ENCODE results near the gene CHD2.

CHD2 gene

DNA sequence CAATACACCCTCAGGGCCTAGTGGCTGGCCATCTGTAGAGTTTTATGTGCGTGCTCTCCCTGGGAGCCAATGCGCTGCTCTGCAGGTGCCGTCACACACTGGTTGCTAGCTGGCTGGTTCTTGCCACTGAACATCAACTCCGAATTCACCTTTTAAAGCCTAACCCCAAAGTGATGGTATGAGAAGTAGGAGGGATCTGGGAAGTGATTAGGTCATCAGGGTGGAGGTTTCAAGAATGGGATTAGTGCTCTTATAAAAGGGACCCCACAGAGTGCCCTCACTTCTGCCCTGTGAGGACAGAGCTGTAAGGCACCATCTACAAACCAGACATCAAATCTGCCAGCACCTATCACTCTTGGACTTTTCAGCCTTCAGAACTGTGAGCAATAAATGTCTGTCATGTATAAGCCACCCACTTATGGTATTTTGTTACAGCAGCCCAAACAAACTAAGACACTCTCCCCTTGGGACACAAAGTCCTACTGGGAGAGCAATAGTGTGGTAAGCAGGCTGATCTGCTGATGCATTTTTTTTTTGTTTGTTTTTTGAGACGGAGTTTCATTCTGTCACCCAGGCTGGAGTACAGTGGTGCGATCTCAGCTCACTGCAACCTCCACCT is 168.6 kb downstream of the CHD2 start:
- DNase-seq (ENCODE audit: low spot score), result no peak

DNA sequence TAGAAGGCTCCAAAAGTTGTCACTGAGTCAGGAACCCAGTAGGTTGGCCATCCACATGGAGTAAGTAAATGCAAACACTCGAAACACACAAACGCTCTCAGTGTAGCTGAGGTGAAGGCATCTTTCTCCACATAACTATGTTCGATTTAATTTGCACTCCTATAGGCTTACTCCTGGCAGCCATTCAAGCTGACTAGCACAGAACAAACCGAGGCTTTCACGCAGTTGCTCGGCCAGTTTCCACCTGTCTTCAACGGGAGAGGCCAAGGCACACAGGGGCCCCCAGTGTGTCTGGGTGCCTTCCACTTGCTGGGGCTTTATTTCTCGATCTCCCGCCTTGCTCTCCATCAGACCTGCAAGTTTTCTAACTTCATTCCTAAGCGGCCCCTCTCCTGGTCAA is 170.0 kb downstream of the CHD2 start:
- DNase-seq (ENCODE audit: low spot score), result no peak

DNA sequence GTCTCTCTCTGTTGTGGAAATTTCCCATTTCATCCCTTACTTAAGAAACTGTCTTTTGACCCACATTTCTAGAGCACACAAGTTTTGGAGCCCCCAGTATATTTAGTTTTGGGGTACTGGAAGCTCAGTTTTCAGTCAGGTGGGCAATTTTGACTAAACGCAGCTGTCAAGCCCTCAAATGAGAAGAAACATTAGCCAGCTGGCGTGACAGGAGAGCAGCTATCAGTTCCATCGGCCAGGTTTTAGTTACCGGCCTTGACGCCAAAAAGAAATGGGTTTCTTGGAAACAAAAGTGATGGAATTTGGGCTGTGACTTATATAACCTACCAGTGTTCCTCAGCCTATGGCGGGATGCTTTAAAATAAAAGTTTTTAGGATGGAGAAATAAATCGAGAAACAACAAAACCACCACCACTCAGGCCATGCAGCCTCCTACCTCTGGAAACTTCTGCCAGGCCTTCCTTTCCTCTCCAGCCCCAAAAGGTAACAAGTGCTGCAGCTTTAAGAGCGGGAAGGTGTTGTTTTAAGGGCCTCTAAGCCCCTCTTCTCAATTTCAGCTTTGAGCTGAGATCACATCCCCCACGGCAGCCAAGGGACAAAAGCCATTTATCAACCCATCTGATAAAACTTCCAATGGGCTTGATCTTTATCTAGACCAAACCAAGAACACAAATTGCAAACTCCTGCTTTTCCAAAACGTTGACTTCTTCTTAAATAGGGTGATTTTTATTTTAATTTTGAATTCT is 170.6 kb downstream of the CHD2 start:
- no peak for DNase-seq (ENCODE audit: low spot score)

DNA sequence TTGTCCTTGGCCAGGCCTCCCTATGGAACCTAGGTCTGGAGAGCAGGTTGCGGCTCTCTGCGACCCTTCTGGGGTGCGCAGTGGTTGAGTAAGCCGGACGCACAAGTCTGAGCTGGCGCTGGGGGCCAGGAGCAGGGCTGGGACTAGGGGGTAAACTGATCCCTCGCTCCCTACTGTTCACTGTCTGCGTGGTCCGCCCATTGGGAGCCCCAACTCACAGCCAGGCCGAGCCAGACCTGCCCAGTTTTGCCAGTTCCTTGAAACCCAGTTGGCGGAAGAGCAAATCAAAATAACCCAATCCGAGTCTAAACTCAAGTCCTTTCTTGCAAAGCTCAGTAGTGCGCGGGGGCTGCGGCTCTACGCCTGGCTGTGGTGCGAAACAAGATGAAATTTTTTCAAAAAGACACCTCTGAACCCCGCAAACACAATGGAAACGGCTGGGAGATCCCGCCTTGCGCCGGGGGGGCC is 171.4 kb downstream of the CHD2 start:
- no peak for DNase-seq (ENCODE audit: low spot score)

DNA sequence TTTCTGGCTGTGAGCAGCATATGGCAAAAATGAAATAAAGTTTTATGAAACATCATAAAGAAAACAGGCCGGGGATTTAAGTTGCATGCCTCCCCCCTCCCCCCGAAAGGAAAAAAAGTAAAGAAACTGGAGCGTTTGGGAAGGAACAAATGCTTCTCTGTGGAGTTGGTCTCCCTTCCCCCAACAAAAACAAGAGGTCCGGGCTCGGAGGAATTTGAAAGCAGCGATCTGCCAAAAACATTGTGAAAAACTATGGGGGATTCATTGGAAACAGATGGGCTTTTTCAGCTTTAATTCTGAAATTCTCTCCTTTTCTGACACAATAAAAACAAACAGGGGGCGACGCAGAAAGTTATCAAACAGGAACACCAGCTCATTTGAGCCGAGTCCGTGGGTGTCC is 171.9 kb downstream of the CHD2 start:
- DNase-seq (ENCODE audit: low spot score), result no peak

DNA sequence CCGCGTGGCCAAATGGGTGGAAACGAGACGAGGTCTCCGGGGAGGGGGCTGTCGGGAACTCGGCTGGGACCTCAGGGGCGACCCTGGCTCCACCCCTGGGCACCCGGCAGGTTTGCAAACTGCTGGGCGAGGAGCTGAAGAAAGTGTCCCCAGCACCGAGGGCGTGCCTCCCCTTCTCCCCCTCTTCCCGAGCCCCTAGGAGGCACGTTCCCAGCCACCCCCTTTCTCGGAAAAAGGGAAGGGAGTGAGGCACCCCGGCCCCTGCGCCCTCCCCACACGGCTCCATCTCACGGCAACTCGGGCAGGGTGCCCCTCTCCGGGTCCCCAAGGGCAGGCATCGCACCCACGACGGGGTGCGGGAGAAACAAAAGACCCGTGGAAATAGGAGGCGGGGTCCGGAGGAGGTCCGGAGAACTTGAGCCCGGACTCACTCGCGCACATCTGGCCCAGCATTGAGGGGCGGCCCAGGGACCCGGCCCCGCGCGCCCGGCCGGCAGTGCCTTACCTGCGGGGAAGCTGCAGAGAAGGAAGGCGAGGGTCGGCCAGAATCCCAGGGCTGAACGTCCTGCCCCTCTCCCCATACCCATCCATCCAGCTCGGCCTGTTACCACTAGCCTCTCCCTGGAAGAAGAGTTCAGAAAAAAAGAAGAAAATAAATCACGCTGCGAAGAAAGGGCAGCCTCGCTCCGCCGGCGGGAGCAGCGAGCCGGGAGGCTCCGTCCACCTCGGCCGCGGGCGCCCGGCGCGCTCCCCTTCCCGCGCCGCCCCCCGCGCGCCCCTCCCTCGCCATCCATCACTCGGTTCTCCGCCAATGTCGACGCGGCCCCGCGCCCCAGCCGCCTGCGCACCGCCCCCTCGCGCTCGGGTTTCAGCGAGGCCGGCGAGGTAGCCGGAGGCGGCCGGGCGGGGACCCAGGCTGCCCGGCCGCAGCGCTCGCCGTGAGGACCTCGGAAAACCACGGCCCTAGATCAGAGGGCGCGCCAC is 172.6 kb downstream of the CHD2 start:
- DNase-seq (ENCODE audit: low spot score), result peak; percentile 32

DNA sequence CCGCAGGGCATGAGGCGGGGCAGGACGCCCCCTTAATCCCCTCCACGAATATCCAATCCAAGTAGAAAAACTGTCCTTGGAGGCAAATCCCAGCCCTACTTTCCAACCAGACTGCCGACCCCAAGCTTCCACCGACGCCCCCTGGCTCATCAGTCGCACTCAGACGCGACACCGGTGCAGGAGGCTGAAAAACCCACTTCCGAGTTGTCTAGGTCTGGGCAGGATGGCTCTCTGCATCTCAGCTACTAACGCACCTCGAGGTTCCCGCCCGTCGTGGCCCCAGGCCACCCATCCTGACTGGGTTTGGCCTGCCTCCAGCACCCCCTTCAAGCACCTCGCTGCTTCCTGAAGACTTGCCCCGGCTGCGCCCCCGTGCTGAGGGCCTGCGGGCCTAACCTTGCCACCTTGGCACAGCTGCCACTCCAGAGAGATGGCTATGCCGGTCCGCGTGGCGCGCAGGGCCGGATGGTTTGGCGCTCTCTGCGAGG is 173.4 kb downstream of the CHD2 start:
- no peak for DNase-seq (ENCODE audit: low spot score)

DNA sequence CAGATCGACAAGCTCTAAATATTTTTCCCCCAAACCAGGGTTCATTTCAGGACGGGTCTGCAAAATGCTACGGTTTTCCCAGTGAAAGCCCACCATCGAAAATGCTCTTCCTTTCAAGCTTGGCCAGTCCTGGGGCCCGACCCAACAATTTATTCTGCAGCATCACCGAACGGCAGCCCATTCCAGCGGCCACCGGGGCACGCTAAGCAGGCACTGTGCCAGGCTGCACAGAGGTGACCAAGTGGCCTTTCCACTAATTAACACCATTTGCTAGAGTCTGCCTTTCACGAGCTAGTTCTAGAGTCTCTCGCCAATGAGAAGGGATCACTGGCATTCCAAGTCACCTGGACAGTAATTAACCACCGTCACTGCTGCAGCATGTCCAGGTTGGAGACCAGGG is 174.5 kb downstream of the CHD2 start:
- DNase-seq (ENCODE audit: low spot score), result no peak

DNA sequence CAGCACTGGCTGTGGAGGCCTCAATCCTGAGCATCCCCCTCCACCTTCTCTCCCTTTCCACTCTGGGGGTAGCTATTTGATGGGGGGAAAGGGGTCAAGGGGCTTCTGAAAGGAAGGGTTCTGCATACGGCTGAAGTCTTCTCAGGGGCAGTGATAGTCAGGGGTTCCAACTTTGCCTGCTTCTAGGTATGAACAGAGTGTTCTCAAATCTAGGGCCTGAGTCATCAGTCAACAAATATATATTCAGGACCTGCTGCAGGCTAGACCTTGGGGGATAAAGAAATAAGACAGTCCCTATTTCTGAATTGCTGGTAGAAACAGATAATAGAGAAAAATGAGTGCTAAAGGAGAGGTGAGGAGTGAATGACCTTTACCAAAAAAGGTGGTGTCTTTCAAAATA is 176.1 kb downstream of the CHD2 start:
- DNase-seq (ENCODE audit: low spot score), result no peak

DNA sequence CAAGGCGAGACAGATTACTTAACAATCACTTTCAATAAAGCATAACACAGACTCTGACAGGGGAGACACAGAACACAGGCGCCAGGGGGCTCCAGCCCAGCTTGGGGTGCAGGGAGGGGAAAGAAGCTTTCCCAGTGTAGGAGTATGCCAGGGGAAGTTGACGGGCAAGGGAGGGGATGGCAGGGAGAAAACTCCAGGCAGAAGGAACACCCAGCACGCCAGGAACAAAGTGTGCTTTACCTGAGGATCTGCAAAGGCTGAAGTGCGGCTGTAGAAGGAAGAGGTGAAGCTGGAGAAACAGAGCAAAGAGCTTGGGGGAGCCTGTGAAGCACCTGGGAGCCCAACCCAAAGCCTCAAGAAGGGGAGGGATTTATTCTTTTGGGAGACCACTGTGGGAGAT is 176.8 kb downstream of the CHD2 start:
- DNase-seq (ENCODE audit: low spot score), result no peak
